ENCODE results near the gene ZNF185.

ZNF185 gene

GRCh38 chrX:152941328-152942076 is 43.6 kb downstream of the ZNF185 start:
- H3K4me1 ChIP-seq (ENCODE audit: insufficient read depth, low read length), result no peaks in the 10 kb centered on the region
- no peaks in the 10 kb centered on the region for H3K27me3 ChIP-seq (ENCODE audit: insufficient read depth, low read length)
- H3K4me3 ChIP-seq (ENCODE audit: low read length), result peak overlapping the region; percentile 86
- H3K9me3 ChIP-seq (ENCODE audit: insufficient read depth, low read depth, low read length), result no peaks in the 10 kb centered on the region
- no peaks in the 10 kb centered on the region for H3K36me3 ChIP-seq (ENCODE audit: insufficient read depth, low read depth, low read length)
- H3K9ac ChIP-seq (ENCODE audit: low read depth, low read length), result peak overlapping the region; percentile 86; the same call in 1 of the 2 replicates
- no peak overlapping the region for H3K27ac ChIP-seq (ENCODE audit: low read length)

- Histone ChIP-seq H3K36me3 (ENCODE audit: insufficient read depth, low read depth, low read length) (no peaks in the 10 kb centered on the region), H3K9me3 (ENCODE audit: insufficient read depth, low read depth, low read length) (no peaks in the 10 kb centered on the region), H3K4me3 (ENCODE audit: low read length) (peak overlapping the region; percentile 61), H3K9ac (ENCODE audit: low read depth, low read length) (peak overlapping the region; percentile 58; the same call in 1 of the 2 replicates), H3K27ac (ENCODE audit: low read length) (no peak overlapping the region), H3K4me1 (ENCODE audit: insufficient read depth, low read length) (no peaks in the 10 kb centered on the region), H3K27me3 (ENCODE audit: insufficient read depth, low read length) (no peaks in the 10 kb centered on the region)
Measured at GRCh38 chrX:152942077-152942442, 44.2 kb downstream of the ZNF185 start.

- Histone ChIP-seq H3K27me3 (ENCODE audit: insufficient read depth, low read length) (no peaks in the 10 kb centered on the region), H3K9me3 (ENCODE audit: insufficient read depth, low read depth, low read length) (no peaks in the 10 kb centered on the region), H3K27ac (ENCODE audit: low read length) (no peak overlapping the region), H3K36me3 (ENCODE audit: insufficient read depth, low read depth, low read length) (no peaks in the 10 kb centered on the region), H3K9ac (ENCODE audit: low read depth, low read length) (no peak overlapping the region), H3K4me1 (ENCODE audit: insufficient read depth, low read length) (no peaks in the 10 kb centered on the region), H3K4me3 (ENCODE audit: low read length) (no peak overlapping the region)
Measured at GRCh38 chrX:152943826-152944225, 46.0 kb downstream of the ZNF185 start.

- Histone ChIP-seq H3K36me3 (ENCODE audit: insufficient read depth, low read depth, low read length) (no peaks in the 10 kb centered on the region), H3K4me3 (ENCODE audit: low read length) (no peak overlapping the region), H3K27me3 (ENCODE audit: insufficient read depth, low read length) (no peaks in the 10 kb centered on the region), H3K9me3 (ENCODE audit: insufficient read depth, low read depth, low read length) (no peaks in the 10 kb centered on the region), H3K4me1 (ENCODE audit: insufficient read depth, low read length) (no peaks in the 10 kb centered on the region), H3K27ac (ENCODE audit: low read length) (no peak overlapping the region), H3K9ac (ENCODE audit: low read depth, low read length) (no peak overlapping the region)
Measured at GRCh38 chrX:152945021-152945979, 47.4 kb downstream of the ZNF185 start.

- Histone ChIP-seq H3K4me3 (ENCODE audit: low read length) (no peak overlapping the region), H3K9ac (ENCODE audit: low read depth, low read length) (no peak overlapping the region), H3K4me1 (ENCODE audit: insufficient read depth, low read length) (no peaks in the 10 kb centered on the region), H3K27me3 (ENCODE audit: insufficient read depth, low read length) (no peaks in the 10 kb centered on the region), H3K9me3 (ENCODE audit: insufficient read depth, low read depth, low read length) (no peaks in the 10 kb centered on the region), H3K27ac (ENCODE audit: low read length) (no peak overlapping the region), H3K36me3 (ENCODE audit: insufficient read depth, low read depth, low read length) (no peaks in the 10 kb centered on the region)
Measured at GRCh38 chrX:152946681-152947080, 48.8 kb downstream of the ZNF185 start.
